ENCODE measurements around the gene PLRG1.

The PLRG1 gene

DNA sequence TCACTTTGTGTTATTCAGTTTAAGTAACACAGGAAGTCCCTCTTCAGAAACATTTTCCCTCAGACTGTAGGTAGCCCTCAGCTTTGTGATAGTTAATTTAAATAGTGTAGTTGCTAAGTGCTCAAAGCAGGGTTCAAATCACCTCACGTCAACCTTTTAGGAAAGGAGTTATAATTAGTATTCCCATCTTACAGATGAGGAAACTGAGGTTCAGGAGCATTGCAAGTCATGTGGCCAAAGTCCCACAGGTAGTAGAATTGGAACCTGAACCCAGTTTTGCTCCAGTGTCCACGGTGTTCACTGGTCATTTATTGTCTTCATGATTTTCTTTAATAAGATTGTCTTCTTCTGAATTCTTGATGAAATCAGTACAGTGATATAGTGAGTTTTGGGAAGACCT, 54.3 kb downstream of the PLRG1 start:
- H3K4me1 ChIP-seq: peaks cover 0 to 17% (median 14%) of the 10 kb centered on the region in 4 donors
- intact Hi-C loops (cut with DNase I; ENCODE audit: low total_unique reads): no loop called here
- TF ChIP-seq, protein P1, sequence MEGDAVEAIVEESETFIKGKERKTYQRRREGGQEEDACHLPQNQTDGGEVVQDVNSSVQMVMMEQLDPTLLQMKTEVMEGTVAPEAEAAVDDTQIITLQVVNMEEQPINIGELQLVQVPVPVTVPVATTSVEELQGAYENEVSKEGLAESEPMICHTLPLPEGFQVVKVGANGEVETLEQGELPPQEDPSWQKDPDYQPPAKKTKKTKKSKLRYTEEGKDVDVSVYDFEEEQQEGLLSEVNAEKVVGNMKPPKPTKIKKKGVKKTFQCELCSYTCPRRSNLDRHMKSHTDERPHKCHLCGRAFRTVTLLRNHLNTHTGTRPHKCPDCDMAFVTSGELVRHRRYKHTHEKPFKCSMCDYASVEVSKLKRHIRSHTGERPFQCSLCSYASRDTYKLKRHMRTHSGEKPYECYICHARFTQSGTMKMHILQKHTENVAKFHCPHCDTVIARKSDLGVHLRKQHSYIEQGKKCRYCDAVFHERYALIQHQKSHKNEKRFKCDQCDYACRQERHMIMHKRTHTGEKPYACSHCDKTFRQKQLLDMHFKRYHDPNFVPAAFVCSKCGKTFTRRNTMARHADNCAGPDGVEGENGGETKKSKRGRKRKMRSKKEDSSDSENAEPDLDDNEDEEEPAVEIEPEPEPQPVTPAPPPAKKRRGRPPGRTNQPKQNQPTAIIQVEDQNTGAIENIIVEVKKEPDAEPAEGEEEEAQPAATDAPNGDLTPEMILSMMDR (IDR thresholded peaks at IDR 0.05): no peak

DNA sequence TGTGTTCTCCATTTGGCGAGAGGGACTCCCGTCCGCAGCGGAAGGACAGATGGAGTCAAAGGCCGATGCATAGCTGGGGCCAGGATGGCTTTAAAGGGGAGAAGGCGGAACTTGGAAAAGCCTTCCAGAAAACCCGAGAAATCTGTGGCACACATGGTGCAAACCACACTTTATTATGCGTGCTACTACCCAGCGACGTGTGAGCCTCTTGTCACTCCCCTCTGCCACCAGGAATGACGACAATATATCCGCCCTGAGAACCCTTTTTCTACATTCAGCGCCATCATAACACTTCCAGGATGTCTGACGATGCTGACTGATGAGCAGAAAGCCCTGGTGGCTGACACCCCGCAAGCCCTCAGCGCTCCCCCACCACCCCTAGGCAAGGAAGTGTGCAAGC, 57.9 kb downstream of the PLRG1 start:
- peak overlapping the region; percentile 30 to 49 for H3K4me3 ChIP-seq
- TF ChIP-seq, protein P1 (IDR thresholded peaks at IDR 0.05): no peak
- H3K4me1 ChIP-seq: peaks cover 0 to 26% (median 23%) of the 10 kb centered on the region in 4 donors
- no peaks in the 10 kb centered on the region for H3K36me3 ChIP-seq
- intact Hi-C loops (cut with DNase I; ENCODE audit: low total_unique reads): no loop called here
- no peak for DNase-seq
- peaks cover 0 to 52% of the 10 kb centered on the region in 2 donors for H3K27me3 ChIP-seq
- no peaks in the 10 kb centered on the region for H3K9me3 ChIP-seq
- no peak overlapping the region for H3K27ac ChIP-seq

More for the DNA sequence above, 54.3 kb downstream of the PLRG1 start:
- H3K27ac ChIP-seq: no peak overlapping the region
- no peak for DNase-seq
- H3K27me3 ChIP-seq: peaks cover 0 to 41% of the 10 kb centered on the region in 2 donors
- H3K9me3 ChIP-seq: no peaks in the 10 kb centered on the region
- no peak overlapping the region for H3K4me3 ChIP-seq
- no peaks in the 10 kb centered on the region for H3K36me3 ChIP-seq

- Histone ChIP-seq H3K9me3 (no peaks in the 10 kb centered on the region), H3K36me3 (no peaks in the 10 kb centered on the region), H3K27ac (no peak within 1 kb of the TSS), H3K4me3 (peak within 1 kb of the TSS; percentile 30 to 49), H3K27me3 (peaks cover 0 to 55% of the 10 kb centered on the region in 2 donors), H3K4me1 (peaks cover 0 to 26% (median 23%) of the 10 kb centered on the region in 4 donors)
- TF ChIP-seq, protein P1 (IDR thresholded peaks at IDR 0.05): no peak
- intact Hi-C loops (cut with DNase I; ENCODE audit: low total_unique reads): no loop called here
- DNase-seq: no peak
These were observed 58.6 kb downstream of the PLRG1 start, which contains the start of gene DCHS2 for GRCh38 chr4:154491341-154492271. DCHS2 (minus strand) TSS chr4:154491799; CDS start chr4:154491355, 444 bp downstream.

- Histone ChIP-seq H3K27ac (no peak overlapping the region), H3K27me3 (peaks cover 0 to 55% of the 10 kb centered on the region in 2 donors), H3K4me3 (peak overlapping the region; percentile 30 to 49), H3K9me3 (no peaks in the 10 kb centered on the region), H3K36me3 (no peaks in the 10 kb centered on the region), H3K4me1 (peaks cover 0 to 26% (median 23%) of the 10 kb centered on the region in 4 donors)
- DNase-seq: no peak
- TF ChIP-seq, protein P1 (IDR thresholded peaks at IDR 0.05): no peak
- intact Hi-C loops (cut with DNase I; ENCODE audit: low total_unique reads): no loop called here
These were observed 59.4 kb downstream of the PLRG1 start for GRCh38 chr4:154490583-154491340.

DNA sequence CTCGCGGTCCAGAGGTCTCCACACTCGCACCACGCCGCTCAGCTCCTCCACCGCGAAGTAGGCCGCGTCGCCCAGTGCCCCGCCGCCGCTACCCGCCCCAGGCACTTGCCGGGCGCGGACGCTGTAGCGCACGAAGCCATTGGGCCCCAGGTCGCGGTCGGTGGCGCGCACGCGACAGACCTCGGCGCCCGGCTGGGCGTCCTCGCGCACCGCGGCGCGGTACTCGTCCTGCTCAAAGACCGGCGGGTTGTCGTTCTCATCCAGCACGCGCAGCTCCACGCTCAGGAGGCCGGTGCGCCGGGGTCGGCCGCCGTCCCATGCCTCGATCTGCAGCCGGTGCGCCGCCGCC, 60.0 kb downstream of the PLRG1 start:
- Histone ChIP-seq H3K4me3 (no peak overlapping the region), H3K27me3 (peaks cover 0 to 55% of the 10 kb centered on the region in 2 donors), H3K4me1 (peaks cover 0 to 26% (median 23%) of the 10 kb centered on the region in 4 donors), H3K9me3 (no peaks in the 10 kb centered on the region), H3K27ac (no peak overlapping the region), H3K36me3 (no peaks in the 10 kb centered on the region)
- intact Hi-C loops (cut with DNase I; ENCODE audit: low total_unique reads): no loop called here
- DNase-seq: no peak
- TF ChIP-seq, protein P1 (IDR thresholded peaks at IDR 0.05): no peak
